ENCODE results near the gene RHNO1. TPM values are rescaled to one million over a fixed set of nuclear protein-coding genes. Genes with fewer than 3 reads are reported as not detected.

Gene RHNO1
- total RNA-seq, 1 donor from 2014 or later = 16.3 TPM

GRCh38 chr12:2936301-2936700, 59.3 kb downstream of the RHNO1 start:
- H3K36me3 ChIP-seq (ENCODE audit: control insufficient read depth, insufficient read depth, low read length) = peaks cover 2% of the 10 kb centered on the region

GRCh38 chr12:2937500-2937899, 60.5 kb downstream of the RHNO1 start:
- no peak for TF ChIP-seq CTCF (IDR thresholded peaks at IDR 0.05; ENCODE audit: insufficient read depth, low read length, severe bottlenecking)
- no peaks in the 10 kb centered on the region for H3K27me3 ChIP-seq (ENCODE audit: control insufficient read depth, insufficient read depth, low read length)
- DNase-seq (ENCODE audit: low read depth) (no peak), FAIRE-seq (no peak)
- H3K36me3 ChIP-seq (ENCODE audit: control insufficient read depth, insufficient read depth, low read length) = peaks cover 2% of the 10 kb centered on the region
- H3K4me3 ChIP-seq (ENCODE audit: low read depth, low read length) = no peak overlapping the region

More at GRCh38 chr12:2936301-2936700, 59.3 kb downstream of the RHNO1 start:
- no peak overlapping the region for H3K4me3 ChIP-seq (ENCODE audit: low read depth, low read length)
- FAIRE-seq (no peak), DNase-seq (ENCODE audit: low read depth) (no peak)
- no peaks in the 10 kb centered on the region for H3K27me3 ChIP-seq (ENCODE audit: control insufficient read depth, insufficient read depth, low read length)
- TF ChIP-seq CTCF (IDR thresholded peaks at IDR 0.05; ENCODE audit: insufficient read depth, low read length, severe bottlenecking) = no peak

Other genes with a start within 250 kb of the RHNO1 start
- 66.4 and 81.6 TPM in 2 replicates for gene FKBP4, start 82.3 kb upstream of the RHNO1 start, total RNA-seq
- 14.6 and 17.6 TPM in 2 replicates for gene ITFG2, start 64.6 kb upstream of the RHNO1 start, total RNA-seq
- gene NRIP2, start 42.2 kb upstream of the RHNO1 start, total RNA-seq = not detected in 2 replicates
- not detected in 2 replicates for gene TEX52, start 20.2 kb upstream of the RHNO1 start, total RNA-seq
- 0.79 and 0.90 TPM in 2 replicates for gene FOXM1, start within 50 bp of the RHNO1 start, total RNA-seq
- 9.5 and 22.7 TPM in 2 replicates for gene TULP3, start 13.7 kb downstream of the RHNO1 start, total RNA-seq
- gene TEAD4, start 82.2 kb downstream of the RHNO1 start, total RNA-seq = 2.0 and 4.2 TPM in 2 replicates
- 5.0 and 9.0 TPM in 2 replicates for gene TSPAN9, start 200.2 kb downstream of the RHNO1 start, total RNA-seq